Stimulated activated CD4-positive, alpha-beta T cell treated with anti-CD3 and anti-CD28 coated beads, Interleukin-4, amount 100 ng/mL, for 24 hours (primary cell): ENCODE measurements around the gene CDC45.

Source experiments
- DNase-seq: peaks from one replicate; pipeline ENCODE4 v3.0.0-alpha.2; 2020

Gene CDC45

DNA sequence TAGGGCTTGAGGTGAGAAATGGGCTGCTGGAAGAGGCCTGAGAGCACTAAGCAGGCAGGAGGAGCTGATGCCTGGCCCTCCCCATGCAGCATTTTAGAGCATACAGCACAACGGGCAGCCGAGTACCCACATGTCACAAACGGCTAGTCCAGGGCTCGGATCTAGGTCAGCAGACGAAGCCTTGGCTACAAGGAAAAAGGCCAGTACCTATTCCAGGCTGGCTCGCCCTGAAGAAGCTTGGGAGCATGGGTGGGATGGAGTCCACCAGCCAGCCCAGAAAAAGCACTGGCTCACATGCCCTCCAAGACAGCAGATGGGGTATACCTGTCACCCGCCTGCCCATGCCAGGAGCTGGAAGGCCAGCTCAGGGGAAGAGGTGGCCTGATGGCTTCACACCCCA lies 10.3 kb upstream of the CDC45 start:
- no peak for DNase-seq

- no peak for DNase-seq
Measured at GRCh38 chr22:19470010-19470409, 9.7 kb upstream of the CDC45 start.

GRCh38 chr22:19471572-19471971 lies 8.1 kb upstream of the CDC45 start:
- no peak for DNase-seq

DNA sequence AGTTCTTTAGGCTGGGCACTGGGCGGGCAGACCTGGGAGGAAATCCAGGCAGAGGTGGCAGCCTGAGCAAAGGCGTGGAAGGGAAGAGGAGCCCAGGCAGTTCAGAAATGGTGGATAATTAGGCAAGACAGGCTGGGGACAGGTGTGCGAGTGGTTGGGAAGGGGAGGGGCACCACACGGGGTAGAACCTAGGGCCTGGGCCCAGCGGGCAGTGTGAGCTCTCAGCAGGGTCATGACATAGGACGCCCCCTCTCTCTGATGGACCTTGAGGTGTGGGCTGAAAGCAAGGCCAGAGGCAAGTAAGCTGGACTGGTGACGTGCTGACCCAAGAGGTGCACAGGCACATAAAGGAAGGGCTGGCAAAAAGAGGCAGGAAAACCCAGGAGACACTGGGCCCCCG lies 7.5 kb upstream of the CDC45 start:
- DNase-seq = no peak

GRCh38 chr22:19473578-19473977 lies 6.1 kb upstream of the CDC45 start:
- no peak for DNase-seq

DNA sequence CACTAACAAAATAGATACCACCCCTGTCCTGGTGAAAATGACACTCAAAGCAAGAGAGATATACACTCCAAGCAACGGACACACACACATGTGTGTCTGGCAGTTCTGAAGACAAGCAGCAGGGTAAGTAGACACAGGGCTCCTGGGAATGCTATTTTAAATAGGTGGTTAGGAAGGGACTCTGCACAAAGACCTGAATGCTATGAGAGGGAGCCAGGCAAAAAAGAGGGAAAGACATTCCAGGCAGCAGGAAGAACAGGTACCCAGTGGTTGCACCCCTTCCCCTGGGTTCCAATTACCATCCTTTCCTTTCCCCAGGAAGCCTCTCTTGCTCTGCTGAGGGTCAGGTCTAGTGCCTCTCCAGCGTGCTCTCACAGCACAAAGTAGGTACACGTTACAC lies 3.7 kb upstream of the CDC45 start:
- DNase-seq = no peak

GRCh38 chr22:19477321-19478044 lies 2.2 kb upstream of the CDC45 start:
- no peak for DNase-seq

DNA sequence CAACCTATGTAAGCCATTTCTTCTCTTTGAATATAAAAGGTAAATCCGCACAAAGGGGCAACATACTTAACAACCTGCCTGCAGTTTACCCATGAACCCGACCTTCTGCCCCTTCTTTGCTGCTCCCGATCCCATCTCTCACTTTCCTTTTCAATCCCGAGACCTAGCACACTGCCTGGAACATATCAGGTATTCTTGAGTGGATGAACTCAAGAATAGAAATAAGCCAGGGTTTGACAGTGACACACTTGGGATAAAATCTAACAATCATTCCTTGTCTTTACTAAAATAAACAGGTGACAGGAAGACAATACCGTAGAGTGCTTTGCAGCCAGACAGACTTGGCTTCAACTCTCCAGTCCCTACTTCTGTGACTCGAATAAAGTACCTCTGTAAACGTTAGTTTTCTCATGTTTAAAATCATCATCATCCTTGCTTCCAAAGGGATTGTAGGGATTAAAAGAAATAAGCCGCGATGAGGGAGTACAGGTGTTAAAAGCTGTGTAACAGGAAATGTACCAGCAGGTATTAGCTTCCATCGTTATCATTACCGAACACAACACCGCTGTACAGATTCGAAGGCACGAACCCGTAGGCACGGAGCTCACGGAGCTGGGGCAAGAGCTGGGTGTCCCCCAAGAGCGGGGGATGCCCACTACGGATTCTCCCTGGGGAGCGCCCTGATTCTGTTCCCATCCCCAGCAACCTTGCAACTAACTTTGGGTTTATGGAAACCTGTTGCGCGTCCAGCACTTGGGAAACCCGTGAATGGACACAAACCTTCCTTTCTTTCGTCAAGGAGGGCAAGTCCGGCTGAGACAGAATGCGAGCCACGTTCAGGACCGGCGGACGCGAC lies 1.4 kb upstream of the CDC45 start:
- peak; percentile 21 for DNase-seq

GRCh38 chr22:19478901-19479354 lies 792 bp upstream of the CDC45 start, which contains the start of gene UFD1:
Gene UFD1 (minus strand): TSS chr22:19479193. CDS start chr22:19479085, 108 bp downstream.
- DNase-seq = peak; percentile 81

DNA sequence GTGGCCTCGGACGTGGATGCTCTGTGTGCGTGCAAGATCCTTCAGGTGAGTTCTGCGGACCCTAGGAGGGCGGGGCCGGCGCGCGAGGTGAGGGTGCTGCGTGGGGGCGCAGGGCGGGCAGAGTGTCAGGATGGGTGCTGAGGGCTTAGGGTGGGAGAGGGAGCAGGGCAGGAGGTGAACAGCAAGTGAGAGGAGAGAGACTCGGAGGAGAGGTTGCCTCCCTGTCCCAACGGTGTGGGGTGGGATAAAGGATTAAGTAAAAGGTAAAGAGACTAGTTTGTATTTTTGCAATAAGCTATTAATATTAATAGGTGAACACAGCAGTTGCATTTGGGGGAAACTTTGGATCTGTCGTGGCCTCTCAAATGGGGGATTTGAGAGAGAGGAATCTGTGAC lies 451 bp downstream of the CDC45 start:
- DNase-seq = peak; percentile 18

DNA sequence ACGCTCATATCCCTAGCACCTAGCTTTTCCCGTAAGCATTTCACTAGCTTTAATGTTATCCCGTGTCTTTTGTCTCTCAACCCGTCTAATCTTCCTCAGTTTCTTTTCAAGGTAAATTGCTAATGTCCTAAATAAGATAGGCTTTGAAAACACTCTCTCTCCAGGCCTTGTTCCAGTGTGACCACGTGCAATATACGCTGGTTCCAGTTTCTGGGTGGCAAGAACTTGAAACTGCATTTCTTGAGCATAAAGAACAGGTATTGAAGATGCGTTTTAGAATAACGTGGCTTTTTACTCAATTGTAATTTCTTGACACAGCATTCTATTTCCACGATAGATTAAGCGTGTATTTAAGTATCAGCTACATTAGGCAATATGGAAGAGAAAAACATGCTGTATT lies 1.1 kb downstream of the CDC45 start:
- DNase-seq = no peak

GRCh38 chr22:19482297-19482696 lies 2.6 kb downstream of the CDC45 start:
- DNase-seq = no peak

DNA sequence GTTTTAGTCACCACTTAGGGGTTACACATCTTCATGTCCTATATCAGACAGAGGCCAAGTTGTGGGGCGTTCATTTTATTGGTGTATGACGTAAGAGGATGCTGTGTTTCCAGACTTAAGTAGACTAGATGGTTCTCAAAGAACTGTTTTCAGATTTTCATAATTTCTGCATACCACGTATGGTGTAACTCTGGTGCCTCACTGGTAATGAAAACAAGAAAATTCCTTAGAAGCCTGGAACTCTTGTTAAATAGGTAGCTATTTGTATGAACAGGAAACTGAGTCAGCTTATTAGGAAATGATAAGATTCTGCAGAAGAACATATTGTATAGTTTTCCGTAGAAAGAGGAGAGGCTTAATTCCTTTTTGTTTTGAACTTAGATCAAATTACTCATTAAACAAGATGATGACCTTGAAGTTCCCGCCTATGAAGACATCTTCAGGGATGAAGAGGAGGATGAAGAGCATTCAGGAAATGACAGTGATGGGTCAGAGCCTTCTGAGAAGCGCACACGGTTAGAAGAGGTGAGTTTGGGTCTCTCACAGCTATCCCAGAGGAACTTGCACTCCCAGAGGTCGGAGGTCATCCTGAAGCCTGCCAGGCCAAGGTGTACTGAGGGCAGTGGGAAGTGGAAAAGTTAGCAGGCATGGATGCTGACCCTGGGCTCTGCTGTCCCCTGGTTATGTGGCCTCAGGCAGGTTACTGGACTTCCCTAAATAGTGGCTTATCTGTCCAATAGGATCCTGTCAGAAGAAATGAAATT lies 3.9 kb downstream of the CDC45 start:
- no peak for DNase-seq

DNA sequence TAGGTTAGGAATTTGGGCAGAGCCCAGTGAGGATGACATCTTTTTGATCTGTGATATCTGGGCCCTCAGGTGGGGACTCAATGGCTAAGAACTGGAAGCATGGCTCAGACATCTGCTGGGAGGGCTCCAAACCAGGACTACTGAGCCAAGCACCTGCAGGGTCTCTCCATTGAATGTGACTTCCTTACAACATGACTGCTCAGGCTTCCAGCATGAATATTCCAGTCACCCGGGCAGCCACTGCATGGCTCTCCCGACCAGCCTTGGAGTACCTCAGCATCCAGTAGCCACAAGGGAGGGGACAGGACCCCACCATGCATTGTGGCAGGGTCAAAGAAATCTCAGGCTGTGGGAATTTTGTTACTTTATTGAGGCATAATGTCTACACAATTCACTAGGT lies 8.6 kb downstream of the CDC45 start:
- no peak for DNase-seq

- DNase-seq = no peak
Measured at GRCh38 chr22:19488884-19489843, 9.4 kb downstream of the CDC45 start.

DNA sequence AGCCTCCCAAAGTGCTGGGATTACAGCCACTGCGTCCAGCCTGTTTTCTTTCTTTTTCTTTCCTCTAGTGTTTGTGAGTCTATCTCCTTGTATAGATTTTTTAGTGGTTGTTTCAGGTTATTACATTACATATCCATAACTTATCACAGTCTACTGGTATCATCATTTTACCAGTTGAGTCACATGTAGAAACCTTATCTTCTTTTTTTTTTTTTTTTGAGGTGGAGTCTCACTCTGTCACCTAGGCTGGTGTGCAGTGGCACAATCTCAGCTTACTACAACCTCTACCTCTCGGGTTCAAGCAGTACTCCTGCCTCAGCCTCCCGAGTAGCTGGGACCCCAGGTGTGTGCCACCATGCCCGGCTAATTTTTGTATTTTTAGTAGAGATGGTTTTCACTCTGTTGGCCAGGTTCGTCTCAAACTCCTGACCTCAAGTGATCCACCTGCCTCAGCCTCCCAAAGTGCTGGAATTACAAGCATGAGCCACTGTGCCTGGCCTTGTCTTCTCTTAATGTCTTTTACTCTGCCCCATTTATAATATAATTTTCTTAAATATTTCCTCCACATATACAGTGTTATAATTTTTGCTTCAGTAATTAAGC lies 11.0 kb downstream of the CDC45 start:
- no peak for DNase-seq

- DNase-seq = no peak
Measured at GRCh38 chr22:19492504-19493174, 12.9 kb downstream of the CDC45 start.

DNA sequence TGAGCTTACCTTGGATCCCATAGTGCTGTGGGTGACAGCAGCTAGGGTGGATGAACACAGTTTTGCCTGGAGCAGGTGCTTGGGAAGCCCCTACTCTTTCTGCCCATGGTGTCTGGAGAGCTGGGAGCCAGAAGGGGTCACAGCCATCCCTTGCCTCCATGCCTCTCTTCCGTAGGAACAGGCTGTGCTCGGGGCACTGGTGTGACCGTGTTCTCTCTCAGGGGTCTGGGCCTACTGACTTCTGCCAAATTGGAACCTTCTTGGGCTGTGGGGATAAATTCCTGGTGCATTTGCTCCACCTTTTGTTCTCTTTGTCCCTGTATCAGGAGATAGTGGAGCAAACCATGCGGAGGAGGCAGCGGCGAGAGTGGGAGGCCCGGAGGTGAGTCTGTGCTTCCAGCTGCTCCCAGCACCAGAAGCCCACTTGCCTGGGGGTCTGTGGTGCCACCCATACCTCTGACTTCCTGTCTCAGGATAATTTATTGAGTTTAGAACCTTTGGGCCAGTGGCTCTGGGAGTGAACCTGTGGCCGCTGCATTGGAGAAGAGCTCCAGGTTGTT lies 14.4 kb downstream of the CDC45 start:
- no peak for DNase-seq

DNA sequence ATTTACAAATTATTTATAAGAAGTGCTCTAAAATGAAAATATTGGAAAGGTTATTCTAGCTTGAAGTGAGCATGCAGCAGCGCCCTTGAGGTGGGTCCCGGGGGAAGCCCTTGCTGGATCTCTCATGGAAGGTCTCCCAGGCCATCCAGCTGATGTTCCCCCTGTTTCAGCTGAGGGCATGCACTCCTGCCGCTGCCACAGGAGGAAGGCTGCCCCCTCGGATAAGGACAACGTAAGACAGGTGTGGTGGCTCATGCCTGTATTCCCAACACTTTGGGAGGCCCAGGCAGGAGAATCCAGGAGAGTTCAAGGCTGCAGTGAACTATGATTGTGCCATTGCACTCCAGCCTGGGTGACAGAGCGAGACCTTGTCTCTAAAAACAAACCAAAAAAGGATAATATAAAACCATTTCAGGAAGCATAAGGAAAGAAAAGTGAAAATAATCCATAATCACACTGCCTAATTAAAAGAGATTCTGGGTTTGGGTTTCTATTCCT lies 15.0 kb downstream of the CDC45 start:
- no peak for DNase-seq

- DNase-seq = no peak
Measured at GRCh38 chr22:19495562-19496323, 16.0 kb downstream of the CDC45 start.
